IMR-90 (cell line): ENCODE data around the gene GPRIN2. TPM values are rescaled to one million over a fixed set of nuclear protein-coding genes. Genes with fewer than 3 reads are reported as not detected.

Experiments
- ATAC-seq: fragments of 200-7000 bp; cut with Tn5 transposase; 2 replicates; pipeline ENCODE4 v1.9.1; 2020; ENCODE audit warnings: low read depth, mild to moderate bottlenecking, moderate library complexity
- BruUV-seq: library from RNA; stranded (reverse); fragments of 400-500 nt; replicated peaks from 2 replicates; lab custom pipeline; 2021; lab: Mats Ljungman, UMichigan
- CTCF ChIA-PET: fragments of 300-600 bp; formaldehyde crosslinking; extraction: SDS; loops from one replicate; lab custom pipeline; 2021; ENCODE audit warnings: antibody characterized with exemption; lab: Yijun Ruan, JAX
- POLR2A ChIA-PET: fragments of 300-600 bp; sonication (Branson Sonifier 250); formaldehyde crosslinking; loops from one replicate; lab custom pipeline; 2022; ENCODE audit warnings: antibody characterized with exemption; ENCODE audit not compliant: unreplicated experiment; lab: Charles Lee
- DNase-seq: peaks from one replicate; pipeline ENCODE4 v3.0.0; 2013
- H2AFZ ChIP-seq: replicated peaks from 2 replicates; pipeline ENCODE3; 2013; ENCODE audit warnings: low read length, mild to moderate bottlenecking; ENCODE audit not compliant: poor library complexity
- H2AK5ac ChIP-seq: 2 replicates; pipeline ENCODE4 v1.6.1; 2013; ENCODE audit warnings: low read depth, low read length, inconsistent platforms
- H2AK9ac ChIP-seq: replicated peaks from 2 replicates; pipeline ENCODE3; 2013; ENCODE audit warnings: mild to moderate bottlenecking, low read depth, low read length, moderate library complexity; ENCODE audit not compliant: poor library complexity
- H2BK120ac ChIP-seq: 2 replicates; pipeline ENCODE4 v1.6.1; 2013; ENCODE audit warnings: low read depth, low read length, inconsistent platforms
- H2BK15ac ChIP-seq: 3 replicates; pipeline ENCODE4 v1.6.1; 2013; ENCODE audit warnings: low read depth, low read length, inconsistent platforms
- H2BK20ac ChIP-seq: 2 replicates; pipeline ENCODE4 v1.6.1; 2013; ENCODE audit warnings: low read depth, mild to moderate bottlenecking, inconsistent platforms, low read length, moderate library complexity
- H2BK5ac ChIP-seq: 2 replicates; pipeline ENCODE4 v1.6.1; 2013; ENCODE audit warnings: mild to moderate bottlenecking, low read depth, low read length, inconsistent platforms; ENCODE audit not compliant: poor library complexity, severe bottlenecking
- H3K14ac ChIP-seq: replicated peaks from 2 replicates; pipeline ENCODE4 v1.6.1; 2013; ENCODE audit warnings: low read depth, low read length, inconsistent platforms
- H3K18ac ChIP-seq: 2 replicates; pipeline ENCODE4 v1.6.1; 2013; ENCODE audit warnings: low read depth, low read length, control low read depth
- H3K23ac ChIP-seq: 2 replicates; pipeline ENCODE4 v1.6.1; 2013; ENCODE audit warnings: low read depth, low read length, inconsistent platforms
- H3K27ac ChIP-seq: 2 replicates; pipeline ENCODE4 v1.5.1; 2013; ENCODE audit warnings: mild to moderate bottlenecking, control low read depth, low read length; ENCODE audit not compliant: insufficient read depth
- H3K27me3 ChIP-seq: 2 replicates; pipeline ENCODE4 v1.6.1; 2013; ENCODE audit warnings: low read length; ENCODE audit not compliant: control insufficient read depth, insufficient read depth
- H3K36me3 ChIP-seq: 2 replicates; pipeline ENCODE4 v1.6.1; 2013; ENCODE audit warnings: low read length, mixed read lengths; ENCODE audit not compliant: control insufficient read depth, insufficient read depth
- H3K4ac ChIP-seq: 2 replicates; pipeline ENCODE4 v1.6.1; 2013; ENCODE audit warnings: low read depth, low read length, inconsistent platforms
- H3K4me1 ChIP-seq: 2 replicates; pipeline ENCODE4 v1.6.1; 2013; ENCODE audit warnings: low read length, mixed read lengths; ENCODE audit not compliant: control insufficient read depth, insufficient read depth
- H3K4me2 ChIP-seq: 2 replicates; pipeline ENCODE4 v1.6.1; 2013; ENCODE audit warnings: low read depth, mild to moderate bottlenecking, control low read depth, low read length, moderate library complexity
- H3K4me3 ChIP-seq: 2 replicates; pipeline ENCODE4 v1.5.1; 2013; ENCODE audit warnings: low read depth, mild to moderate bottlenecking, control low read depth, low read length, moderate library complexity; ENCODE audit not compliant: insufficient read depth
- H3K56ac ChIP-seq: 2 replicates; pipeline ENCODE4 v1.6.1; 2013; ENCODE audit warnings: low read length, inconsistent platforms; ENCODE audit not compliant: insufficient read depth; ENCODE audit errors: extremely low read depth
- H3K79me1 ChIP-seq, 2 experiments: 2 replicates each; pipeline ENCODE4 v1.6.1; 2013; ENCODE audit warnings: low read length in 2 of 2, inconsistent platforms in 1 of 2, low read depth in 1 of 2
- H3K9ac ChIP-seq: 2 replicates; pipeline ENCODE4 v1.6.1; 2013; ENCODE audit warnings: low read depth, low read length, control low read depth
- H3K9me1 ChIP-seq: 2 replicates; pipeline ENCODE4 v1.6.1; 2013; ENCODE audit warnings: low read length, inconsistent platforms; ENCODE audit not compliant: insufficient read depth
- H3K9me3 ChIP-seq: 2 replicates; pipeline ENCODE4 v1.6.1; 2013; ENCODE audit warnings: low read length; ENCODE audit not compliant: control insufficient read depth, insufficient read depth
- H4K20me1 ChIP-seq: 2 replicates; pipeline ENCODE4 v1.6.1; 2013; ENCODE audit warnings: low read length, inconsistent platforms; ENCODE audit not compliant: insufficient read depth
- H4K5ac ChIP-seq: 2 replicates; pipeline ENCODE4 v1.6.1; 2013; ENCODE audit warnings: mild to moderate bottlenecking, low read depth, low read length, control low read depth
- H4K8ac ChIP-seq, 2 experiments: 2 replicates each; pipeline ENCODE4 v1.6.1; 2013; ENCODE audit warnings: low read depth in 2 of 2, low read length in 2 of 2, control low read depth in 1 of 2, inconsistent platforms in 1 of 2
- H4K91ac ChIP-seq: 2 replicates; pipeline ENCODE4 v1.6.1; 2013; ENCODE audit warnings: low read depth, low read length, inconsistent platforms; ENCODE audit not compliant: insufficient read depth
- CEBPB ChIP-seq: IDR thresholded peaks from 2 replicates; pipeline ENCODE4 v1.6.1; 2012; ENCODE audit warnings: low read depth, low read length, improper control_type of control experiment
- CTCF ChIP-seq: conservative IDR thresholded peaks from 2 replicates; pipeline ENCODE4 v1.5.1; 2012; ENCODE audit warnings: mild to moderate bottlenecking, low read depth, low read length, improper control_type of control experiment
- ELK1 ChIP-seq: fragments of 150-350 bp; IDR thresholded peaks from 2 replicates; pipeline ENCODE4 v1.6.1; 2016; ENCODE audit warnings: low read depth, mild to moderate bottlenecking, low read length, moderate library complexity, borderline replicate concordance
- MAFK ChIP-seq: IDR thresholded peaks from 2 replicates; pipeline ENCODE4 v1.6.1; 2012; ENCODE audit warnings: low read depth, low read length, improper control_type of control experiment
- MAZ ChIP-seq: IDR thresholded peaks from 2 replicates; pipeline ENCODE4 v1.6.1; 2012; ENCODE audit warnings: low read depth, mild to moderate bottlenecking, low read length, improper control_type of control experiment, moderate library complexity, borderline replicate concordance
- NFE2L2 ChIP-seq: fragments of 150-350 bp; IDR thresholded peaks from 2 replicates; pipeline ENCODE4 v1.6.1; 2016; ENCODE audit warnings: low read depth, mild to moderate bottlenecking, low read length
- RCOR1 ChIP-seq: IDR thresholded peaks from 2 replicates; pipeline ENCODE4 v1.6.1; 2012; ENCODE audit warnings: mild to moderate bottlenecking, low read length, improper control_type of control experiment; ENCODE audit not compliant: insufficient replicate concordance
- RFX5 ChIP-seq: IDR thresholded peaks from 2 replicates; pipeline ENCODE4 v1.8.0; 2012; ENCODE audit warnings: low read depth, mild to moderate bottlenecking, low read length, moderate library complexity
- SMC3 ChIP-seq: fragments of 150-350 bp; IDR thresholded peaks from 2 replicates; pipeline ENCODE4 v1.6.1; 2016; ENCODE audit warnings: low read depth, mild to moderate bottlenecking, antibody characterized with exemption, low read length, moderate library complexity
- WGBS, 2 experiments: methylation state at CpG; one replicate each; pipeline versions ENCODE4 v1.1.5 to v1.1.7; 2013; ENCODE audit warnings: missing lambda C conversion rate in 2 of 2; ENCODE audit not compliant: insufficient read length in 1 of 2; ENCODE audit errors: extremely low coverage in 2 of 2; 5-methylcytosine and 5-hydroxymethylcytosine counted together
- dilution Hi-C: fragments of 300-500 bp; cut with HindIII; formaldehyde crosslinking; loops from one replicate; pipeline ENCODE4 v1.14.3; 2018; ENCODE audit warnings: low sequenced_read_pairs; ENCODE audit not compliant: unreplicated experiment
- in situ Hi-C: fragments of 300-500 bp; cut with MboI; formaldehyde crosslinking; loops from 3 replicates; pipeline ENCODE4 v1.14.3; 2019; ENCODE audit warnings: low sequenced_read_pairs, inconsistent platforms, mixed read lengths
- intact Hi-C: fragments of 100-400 bp; cut with micrococcal nuclease; formaldehyde crosslinking; loops from 2 replicates; pipeline ENCODE4 v1.10.0; 2022
- polyA plus RNA-seq, 3 experiments: library from polyadenylated mRNA; depleted of rRNA; stranded (reverse); fragments of >200 nt; gene quantifications; 2 replicates each; pipeline ENCODE4 v1.2.3, GENCODE V29; 2012; ENCODE audit warnings: low replicate concordance in 1 of 3
- total RNA-seq: library from RNA; depleted of rRNA; stranded (reverse); fragments of >200 nt; gene quantifications from 2 replicates; pipeline ENCODE4 v1.2.3, GENCODE V29; 2012
- TF ChIP-seq, protein P1 (sequence below): fragments of 150-350 bp; IDR thresholded peaks from 2 replicates; pipeline ENCODE4 v1.6.1; 2017; ENCODE audit warnings: mild to moderate bottlenecking, antibody characterized with exemption, low read length, low read depth

GPRIN2 gene
- total and polyA plus RNA-seq, 2 of the 4 experiments (the other 2 are of a cell fraction): under 0.01 TPM; not detected in 1

DNA sequence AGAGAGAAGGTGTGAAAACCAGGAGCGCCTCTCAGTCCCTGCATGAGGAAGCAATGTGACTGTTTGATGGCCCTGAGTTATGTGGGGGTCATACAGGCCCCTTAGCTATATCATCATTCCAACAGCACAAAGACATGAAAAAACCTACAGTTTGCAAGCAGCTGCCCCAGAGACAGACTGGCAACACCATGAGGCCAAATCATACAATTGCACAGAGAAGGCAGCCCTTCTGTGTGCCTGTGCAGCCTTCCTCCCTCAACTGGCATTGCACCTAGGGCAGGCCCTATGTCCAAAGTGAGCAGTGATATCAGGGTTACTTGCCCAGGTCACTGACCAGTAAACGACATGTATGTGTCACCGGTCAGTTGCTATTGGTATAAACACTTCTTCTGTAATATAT is 41.6 kb downstream of the GPRIN2 start:
- H3K4me3 ChIP-seq: no peak overlapping the region
- H3K36me3 ChIP-seq: no peaks in the 10 kb centered on the region
- H3K23ac ChIP-seq: no peak overlapping the region
- no peak overlapping the region; the same call in 1 of the 2 replicates for H2BK20ac ChIP-seq
- intact Hi-C loops: no loop called here
- DNase-seq: no peak
- peak overlapping the region; percentile 29; the same call in 1 of the 2 replicates for H2AK5ac ChIP-seq
- no peak overlapping the region for H2AK9ac ChIP-seq
- dilution Hi-C loops: no loop called here
- H3K9me1 ChIP-seq: peaks cover 16% of the 10 kb centered on the region
- peaks cover 8% of the 10 kb centered on the region for H3K4me1 ChIP-seq
- H4K8ac ChIP-seq: no peak overlapping the region
- no peak overlapping the region for H3K27ac ChIP-seq
- no peak overlapping the region for H3K4me2 ChIP-seq
- H2BK120ac ChIP-seq: no peak overlapping the region; the same call in 1 of the 2 replicates
- TF ChIP-seq ELK1 (no peak), CEBPB (no peak), RFX5 (no peak), NFE2L2 (no peak), SMC3 (no peak), MAZ (no peak), CTCF (no peak), RCOR1 (no peak), MAFK (no peak)
- TF ChIP-seq, protein P1, sequence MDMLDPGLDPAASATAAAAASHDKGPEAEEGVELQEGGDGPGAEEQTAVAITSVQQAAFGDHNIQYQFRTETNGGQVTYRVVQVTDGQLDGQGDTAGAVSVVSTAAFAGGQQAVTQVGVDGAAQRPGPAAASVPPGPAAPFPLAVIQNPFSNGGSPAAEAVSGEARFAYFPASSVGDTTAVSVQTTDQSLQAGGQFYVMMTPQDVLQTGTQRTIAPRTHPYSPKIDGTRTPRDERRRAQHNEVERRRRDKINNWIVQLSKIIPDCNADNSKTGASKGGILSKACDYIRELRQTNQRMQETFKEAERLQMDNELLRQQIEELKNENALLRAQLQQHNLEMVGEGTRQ: no peak
- BruUV-seq: no TSS peak
- H2BK15ac ChIP-seq: no peak overlapping the region; the same call in 2 of the 3 replicates
- no peaks in the 10 kb centered on the region for H3K27me3 ChIP-seq
- ChIA-PET POLR2A (no interaction called here), CTCF (no interaction called here)
- no peak overlapping the region; the same call in 1 of the 2 replicates for H3K4ac ChIP-seq
- H3K9me3 ChIP-seq: no peaks in the 10 kb centered on the region
- H3K9ac ChIP-seq: no peak overlapping the region
- H3K56ac ChIP-seq: no peak overlapping the region
- H4K91ac ChIP-seq: no peak overlapping the region
- no peak for ATAC-seq
- no peaks in the 10 kb centered on the region for H3K79me1 ChIP-seq
- WGBS, 2 experiments: 60% methylated on average over 1 of the region's 3 CpGs; no CpG with 5 or more reads in 1 of the 2 experiments
- in situ Hi-C loops: no loop called here
- H3K14ac ChIP-seq: 0 out of 2 replicates have a peak overlapping the region, but pooled peaks have one; percentile 26
- no peak overlapping the region for H2BK5ac ChIP-seq
- H3K18ac ChIP-seq: no peak overlapping the region
- no peak overlapping the region for H4K5ac ChIP-seq
- no peaks in the 10 kb centered on the region for H4K20me1 ChIP-seq
- peak overlapping the region; percentile 6 for H2AFZ ChIP-seq
